NCI-H69 (cell line): Measurements from ENCODE around the gene VAC14.

Experiments used
- DNase-seq: peaks from one replicate; lab custom pipeline; 2025; lab: John Stamatoyannopoulos, UW

The VAC14 gene

GRCh38 chr16:70706948-70707465, 94.0 kb downstream of the VAC14 start:
- peak; percentile 10 for DNase-seq

GRCh38 chr16:70705056-70705455, 95.9 kb downstream of the VAC14 start:
- no peak for DNase-seq

- DNase-seq: peak; percentile 27
These were observed 96.4 kb downstream of the VAC14 start for GRCh38 chr16:70704586-70704985.

- DNase-seq: peak; percentile 47
These were observed 97.0 kb downstream of the VAC14 start for GRCh38 chr16:70703835-70704381.

- DNase-seq: peak; percentile 89
These were observed 97.7 kb downstream of the VAC14 start for GRCh38 chr16:70703041-70703834.

- no peak for DNase-seq
These were observed 98.3 kb downstream of the VAC14 start for GRCh38 chr16:70702624-70703023.

GRCh38 chr16:70701998-70702397, 99.0 kb downstream of the VAC14 start:
- peak; percentile 36 for DNase-seq

- no peak for DNase-seq
These were observed 99.4 kb downstream of the VAC14 start for GRCh38 chr16:70701596-70701995.

GRCh38 chr16:70701036-70701435, 99.9 kb downstream of the VAC14 start:
- peak; percentile 56 for DNase-seq

GRCh38 chr16:70700101-70701020, 100.6 kb downstream of the VAC14 start:
- peak; percentile 78 for DNase-seq

GRCh38 chr16:70699696-70700095, 101.3 kb downstream of the VAC14 start:
- no peak for DNase-seq

- DNase-seq: no peak
These were observed 102.1 kb downstream of the VAC14 start for GRCh38 chr16:70698901-70699300.

- no peak for DNase-seq
These were observed 103.3 kb downstream of the VAC14 start for GRCh38 chr16:70697594-70698170.

- DNase-seq: peak; percentile 56
These were observed 103.9 kb downstream of the VAC14 start for GRCh38 chr16:70696952-70697593.

- DNase-seq: no peak
These were observed 104.6 kb downstream of the VAC14 start for GRCh38 chr16:70696355-70696754.

GRCh38 chr16:70695331-70696070, 105.5 kb downstream of the VAC14 start:
- DNase-seq: peak; percentile 42

GRCh38 chr16:70694868-70695218, 106.1 kb downstream of the VAC14 start:
- no peak for DNase-seq

- no peak for DNase-seq
These were observed 106.7 kb downstream of the VAC14 start for GRCh38 chr16:70694088-70694867.

- no peak for DNase-seq
These were observed 107.9 kb downstream of the VAC14 start for GRCh38 chr16:70692873-70693671.
